M059J (cell line): ENCODE data around the gene SLC36A2. TPM values are rescaled to one million over a fixed set of nuclear protein-coding genes. Genes with fewer than 3 reads are reported as not detected.
"Not testable (repeated sequence)": the region's sequence is repeated elsewhere in the genome, so short reads cannot be mapped to it uniquely, and the experiment has no call there.

ENCODE experiments used
- DNase-seq: peaks from one replicate; pipeline ENCODE4 v3.0.0-alpha.2; 2012; ENCODE audit warnings: low read depth
- total RNA-seq: library from RNA; depleted of rRNA; stranded (reverse); fragments of >200 nt; shearing (Covaris generic); gene quantifications from 2 replicates; pipeline ENCODE4 v1.2.3, GENCODE V29; 2014; rRNA removed

Gene SLC36A2
- not detected in 2 replicates for total RNA-seq

DNA sequence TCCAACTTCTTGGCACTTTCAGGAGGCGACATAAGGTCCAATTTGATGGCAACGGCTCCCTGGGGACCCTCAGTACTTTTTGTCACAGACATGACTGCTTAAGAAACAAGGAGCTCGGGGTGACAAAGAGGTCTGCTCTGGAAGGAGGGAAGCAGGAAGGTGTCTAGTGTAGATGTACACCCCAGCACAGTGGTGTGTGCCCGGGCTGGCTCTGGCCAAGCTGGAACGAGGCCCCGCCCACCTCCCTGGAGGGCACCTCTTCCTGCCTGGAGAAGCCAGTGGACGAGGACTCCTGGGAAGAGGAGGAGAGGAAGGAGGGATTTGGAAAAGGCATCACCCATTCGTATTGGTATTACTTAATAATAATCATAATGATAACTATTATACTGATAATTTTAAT lies at the start of gene SLC36A2:
Gene SLC36A2 (minus strand): TSS at position 191 of the 400 bp plus-strand sequence. CDS start 99 bp downstream, at position 92.
- DNase-seq, result no peak

DNA sequence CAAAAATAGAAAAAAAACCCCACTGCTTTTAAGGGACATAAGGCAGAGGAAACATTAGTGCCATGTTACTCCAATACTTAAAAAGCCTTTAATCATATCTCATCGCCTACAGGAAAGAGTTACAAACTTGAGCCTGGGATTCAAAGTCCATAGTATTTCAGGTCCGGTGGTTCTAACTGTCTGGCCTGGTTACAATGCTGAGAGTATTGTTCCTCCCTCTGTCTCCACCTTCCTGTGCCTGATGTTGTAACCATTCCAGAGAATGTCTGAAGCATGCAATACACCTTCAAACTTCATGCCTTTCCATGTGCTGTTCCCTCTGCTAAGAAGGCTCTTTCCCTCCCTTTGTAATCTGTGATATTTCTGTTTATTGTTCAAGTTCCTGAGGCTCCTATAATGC lies 41.6 kb upstream of the SLC36A2 start:
- no peak for DNase-seq

DNA sequence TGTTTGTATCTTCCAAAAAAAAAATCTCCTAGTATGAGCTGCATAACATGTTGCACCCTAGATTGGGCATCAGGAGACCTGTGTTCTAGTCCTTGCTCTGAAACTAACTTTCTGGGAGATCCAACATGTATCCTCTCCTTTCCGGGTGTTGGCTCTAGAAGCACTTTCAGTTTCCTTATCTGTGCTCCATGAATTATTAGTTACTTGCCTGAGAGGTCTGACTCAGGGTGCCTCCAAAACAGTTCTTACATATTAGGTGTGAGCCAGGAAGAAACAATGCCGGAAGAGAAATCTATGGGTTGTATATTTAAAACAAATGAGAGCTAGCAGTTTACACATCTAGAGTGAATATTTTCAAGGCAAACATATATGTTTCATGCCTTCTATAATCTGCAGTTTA lies 36.7 kb upstream of the SLC36A2 start:
- peak; percentile 50 for DNase-seq

DNA sequence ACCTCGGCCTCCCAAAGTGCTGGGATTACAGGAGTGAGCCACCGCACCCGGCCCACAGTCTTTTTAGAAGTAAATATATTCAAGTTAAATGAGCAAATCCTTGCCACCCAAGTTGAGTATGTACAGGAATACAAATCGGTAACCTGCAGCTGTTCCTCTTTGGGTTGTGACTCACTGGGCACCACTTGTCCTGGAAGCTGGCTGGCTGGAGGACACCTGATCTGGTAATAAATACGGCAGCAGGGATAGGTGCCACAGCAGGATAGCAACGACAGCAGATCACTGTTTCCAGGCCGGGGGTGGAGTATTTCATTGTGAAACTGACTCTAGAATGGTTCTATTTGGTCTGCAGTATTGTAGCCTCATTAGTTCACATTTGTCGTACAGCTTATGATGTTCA lies 35.7 kb upstream of the SLC36A2 start:
- peak; percentile 12 for DNase-seq

DNA sequence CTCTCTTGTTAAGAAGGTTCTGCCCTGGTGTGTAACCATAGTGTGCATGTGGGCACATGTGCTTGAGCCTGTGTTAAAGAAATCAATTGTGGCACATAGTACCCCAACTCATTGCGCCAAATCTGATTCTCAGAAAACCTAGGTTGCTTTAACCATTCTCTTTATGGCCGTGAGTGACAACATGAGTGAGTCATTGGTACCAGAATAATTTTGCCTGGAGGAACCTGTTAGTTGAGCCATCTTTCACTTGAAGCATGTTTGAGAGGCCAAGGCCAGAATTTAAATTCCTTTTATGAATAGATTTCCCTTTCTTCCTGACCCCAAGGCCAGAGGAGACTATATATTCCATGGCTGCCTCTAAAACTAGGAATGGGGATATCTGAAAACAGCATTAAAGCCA lies 35.2 kb upstream of the SLC36A2 start:
- peak; percentile 26 for DNase-seq

DNA sequence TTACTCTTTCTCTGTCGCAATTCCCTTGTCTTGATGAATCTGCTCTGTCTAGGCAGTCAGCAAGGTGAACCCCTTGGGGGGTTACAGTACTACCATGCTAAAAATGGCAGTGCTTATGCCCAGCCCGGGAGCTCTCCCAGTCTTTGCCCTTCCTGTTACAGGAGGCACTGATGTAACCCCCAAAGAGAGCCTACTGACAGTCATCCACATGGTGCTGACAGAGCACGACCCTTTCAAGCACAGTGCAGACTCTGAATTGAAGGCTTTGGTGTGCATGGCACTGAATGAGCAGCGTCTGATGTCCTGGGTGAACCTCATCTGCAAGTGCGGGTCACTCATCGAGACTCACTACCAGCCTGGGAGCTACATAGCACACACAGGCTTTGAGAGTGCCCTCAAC lies 34.5 kb upstream of the SLC36A2 start:
- DNase-seq, result no peak

DNA sequence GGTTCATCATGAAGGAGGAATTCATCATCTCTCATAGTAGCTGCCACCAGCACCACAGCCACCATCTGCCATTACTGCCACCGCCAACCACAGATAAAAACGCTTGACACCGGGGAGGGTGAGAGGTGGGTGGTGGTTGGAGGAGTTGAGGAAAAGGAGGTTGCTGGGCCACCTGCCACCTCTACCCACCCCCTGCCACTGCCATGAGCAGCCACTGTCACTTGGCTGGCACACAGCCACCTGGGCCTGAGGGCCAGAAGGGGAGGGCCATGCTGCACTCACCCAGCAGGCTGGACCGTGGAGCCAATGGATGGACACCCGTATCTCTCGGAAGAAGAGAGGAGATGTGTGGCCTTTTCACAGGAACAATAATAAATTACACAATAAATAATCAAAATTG lies 31.3 kb upstream of the SLC36A2 start:
- no peak for DNase-seq

DNA sequence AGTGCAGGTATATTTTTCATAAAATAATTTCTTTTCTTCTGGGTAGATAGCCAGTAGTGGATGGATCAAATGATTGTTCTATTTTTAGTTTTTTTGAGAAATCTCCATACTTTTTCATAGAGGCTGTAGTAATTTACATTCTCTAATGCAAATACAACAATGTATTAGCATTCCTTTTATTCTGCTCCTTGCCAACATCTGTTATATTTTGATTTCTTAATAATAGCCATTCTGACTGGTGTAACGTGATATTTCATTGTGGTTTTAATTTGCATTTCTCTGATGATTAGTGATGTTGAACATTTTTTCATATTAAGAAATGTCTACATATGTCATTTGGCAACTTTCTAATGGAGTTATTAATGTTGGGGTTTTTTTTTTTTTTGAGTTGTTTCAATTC lies 27.2 kb upstream of the SLC36A2 start:
- no peak for DNase-seq

DNA sequence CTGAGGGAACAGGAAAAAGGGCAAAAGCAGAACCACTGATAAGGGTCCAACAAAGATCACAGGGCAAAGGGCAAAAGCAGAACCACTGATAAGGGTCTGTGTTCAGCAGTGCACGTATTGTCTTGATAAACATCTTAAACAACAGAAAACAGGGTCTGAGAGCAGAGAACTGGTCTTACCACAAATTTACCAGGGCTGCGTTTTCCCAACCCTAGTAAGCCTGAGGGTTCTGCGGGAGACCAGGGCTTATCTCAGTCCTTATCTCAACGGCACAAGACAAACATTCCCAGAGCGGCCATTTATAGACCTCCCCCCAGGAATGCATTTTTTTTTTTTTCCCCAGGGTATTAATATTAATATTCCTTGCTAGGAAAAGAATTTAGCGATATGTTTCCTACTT lies 19.7 kb upstream of the SLC36A2 start:
- DNase-seq, result not testable (repeated sequence)

DNA sequence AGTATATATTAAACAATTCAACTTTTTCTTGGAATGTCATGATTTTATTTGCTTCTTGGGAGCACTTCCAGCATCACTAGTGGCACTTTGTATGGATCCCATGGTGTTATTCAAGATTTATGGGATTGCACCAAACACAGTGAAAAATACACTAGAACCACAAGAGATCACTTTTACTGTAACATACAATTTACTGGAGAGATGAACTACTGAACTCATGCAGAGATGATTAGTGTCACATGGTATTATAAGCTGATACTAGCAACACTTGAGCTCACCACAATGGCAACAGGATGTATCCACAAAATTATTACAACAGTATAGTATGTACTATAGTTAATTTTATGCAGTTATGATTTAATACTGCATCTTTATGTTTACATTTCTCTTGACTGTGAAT lies 16.3 kb upstream of the SLC36A2 start:
- no peak for DNase-seq

DNA sequence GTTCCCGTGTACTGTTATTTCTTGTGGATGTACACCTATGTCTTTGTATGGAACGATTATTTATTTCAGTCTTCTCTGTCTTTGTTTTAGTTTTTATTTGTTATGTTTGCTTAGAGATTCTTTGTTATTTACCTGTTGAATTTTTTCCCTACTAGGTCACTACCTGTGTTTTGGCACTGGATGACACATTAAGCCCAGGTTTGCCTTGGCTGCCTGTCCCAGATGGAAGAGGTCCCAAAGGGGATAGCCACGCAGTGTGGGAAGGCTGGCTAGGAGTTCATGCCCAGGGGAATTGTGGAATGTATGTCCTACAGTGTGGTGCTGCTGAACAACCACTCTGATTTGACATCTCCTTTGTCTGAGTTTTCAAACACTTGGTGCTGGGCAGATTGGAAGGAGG lies 15.6 kb upstream of the SLC36A2 start:
- no peak for DNase-seq

DNA sequence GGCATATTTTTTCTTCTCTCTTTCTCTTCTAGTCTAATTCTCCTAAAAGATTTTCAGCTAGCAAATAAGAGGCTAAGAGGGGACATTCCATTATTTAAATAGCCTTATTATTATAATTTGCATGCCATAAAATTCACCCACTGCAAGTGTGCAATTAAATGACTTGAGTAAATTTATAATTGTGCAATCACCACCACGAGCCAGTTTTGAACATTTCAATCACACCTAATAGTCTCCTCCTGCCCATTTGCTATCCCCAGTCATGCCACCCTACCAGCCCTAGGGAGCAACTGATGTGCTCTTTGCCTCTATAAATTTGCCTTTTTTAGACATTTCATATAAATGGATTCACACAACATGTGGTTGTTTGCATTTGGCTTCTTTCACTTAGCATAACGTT lies 12.0 kb upstream of the SLC36A2 start:
- no peak for DNase-seq

DNA sequence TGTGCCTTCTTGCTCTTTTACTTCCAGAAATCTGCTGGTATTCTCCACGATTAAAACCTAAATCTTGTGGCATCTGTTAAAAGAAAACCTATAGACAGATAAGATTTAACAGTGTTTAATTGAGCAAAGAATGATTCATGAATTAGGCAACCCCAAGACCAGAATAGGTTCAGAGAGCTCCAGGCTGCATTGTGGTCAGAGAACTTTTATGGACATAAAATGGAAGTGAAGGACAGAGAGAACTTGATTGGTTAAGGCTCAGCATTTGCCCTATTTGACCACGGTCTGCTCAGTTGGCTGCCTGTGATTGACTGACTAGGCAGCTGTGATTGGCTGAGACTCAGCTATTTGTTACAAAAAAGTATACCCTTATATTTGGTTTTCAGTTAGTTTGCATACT lies 10.4 kb upstream of the SLC36A2 start:
- peak; percentile 41 for DNase-seq

DNA sequence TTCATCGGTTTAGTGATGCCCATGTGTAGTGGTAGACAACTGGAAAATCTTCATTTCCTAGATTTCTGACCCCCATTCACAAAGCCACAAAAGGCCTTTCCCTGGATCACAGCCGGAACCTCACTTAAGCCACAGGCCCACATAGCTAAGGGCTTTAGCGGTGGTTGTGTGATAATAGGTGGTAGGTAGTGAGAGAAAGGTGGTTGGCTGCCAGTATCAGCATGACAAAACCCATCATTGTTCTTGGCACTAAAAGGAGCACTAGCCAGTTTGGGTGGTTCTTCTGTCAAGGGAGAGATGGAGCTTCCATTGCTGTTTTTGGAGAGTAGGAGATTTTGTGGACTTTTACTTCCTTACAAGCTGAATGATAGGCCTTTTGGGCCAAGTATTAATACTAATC lies 9.7 kb upstream of the SLC36A2 start:
- no peak for DNase-seq

DNA sequence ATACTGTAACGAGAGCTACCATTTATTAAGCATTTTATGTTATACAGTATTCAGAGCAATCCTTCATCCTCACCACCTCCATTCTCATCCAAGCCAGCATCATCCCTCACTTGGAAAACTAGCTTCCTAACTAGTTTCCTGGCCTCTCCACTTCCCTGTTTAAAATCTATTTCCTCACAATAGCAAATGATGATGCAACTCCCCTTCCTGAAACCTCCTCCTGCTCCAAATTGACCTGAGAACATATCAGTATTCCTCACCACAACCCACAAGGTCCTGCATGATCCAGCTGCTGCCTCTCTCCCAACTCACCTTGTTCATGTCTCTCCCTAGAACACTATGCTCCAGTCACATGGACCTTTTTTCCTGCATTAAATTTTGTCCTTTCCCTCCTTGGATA lies 4.3 kb upstream of the SLC36A2 start:
- no peak for DNase-seq

DNA sequence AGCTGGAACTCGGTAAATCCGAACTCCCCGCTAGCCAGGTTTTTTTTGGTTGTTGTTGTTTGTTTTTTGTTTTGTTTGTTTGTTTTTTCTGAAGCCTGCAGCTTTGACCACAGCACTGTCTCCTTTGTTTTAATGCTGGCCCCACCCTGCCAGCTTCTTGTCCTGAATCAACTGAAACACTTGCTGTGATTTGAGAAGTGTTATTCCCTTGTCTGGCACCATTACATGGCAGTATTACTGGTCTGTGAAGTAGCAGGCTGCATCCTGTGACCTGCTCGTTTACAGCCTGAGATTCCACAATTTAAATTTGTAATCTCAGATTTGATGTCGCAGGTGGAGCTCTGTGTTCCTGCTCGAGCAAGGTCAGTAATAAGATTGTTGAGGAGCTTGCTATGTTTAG lies 1.4 kb upstream of the SLC36A2 start:
- no peak for DNase-seq

DNA sequence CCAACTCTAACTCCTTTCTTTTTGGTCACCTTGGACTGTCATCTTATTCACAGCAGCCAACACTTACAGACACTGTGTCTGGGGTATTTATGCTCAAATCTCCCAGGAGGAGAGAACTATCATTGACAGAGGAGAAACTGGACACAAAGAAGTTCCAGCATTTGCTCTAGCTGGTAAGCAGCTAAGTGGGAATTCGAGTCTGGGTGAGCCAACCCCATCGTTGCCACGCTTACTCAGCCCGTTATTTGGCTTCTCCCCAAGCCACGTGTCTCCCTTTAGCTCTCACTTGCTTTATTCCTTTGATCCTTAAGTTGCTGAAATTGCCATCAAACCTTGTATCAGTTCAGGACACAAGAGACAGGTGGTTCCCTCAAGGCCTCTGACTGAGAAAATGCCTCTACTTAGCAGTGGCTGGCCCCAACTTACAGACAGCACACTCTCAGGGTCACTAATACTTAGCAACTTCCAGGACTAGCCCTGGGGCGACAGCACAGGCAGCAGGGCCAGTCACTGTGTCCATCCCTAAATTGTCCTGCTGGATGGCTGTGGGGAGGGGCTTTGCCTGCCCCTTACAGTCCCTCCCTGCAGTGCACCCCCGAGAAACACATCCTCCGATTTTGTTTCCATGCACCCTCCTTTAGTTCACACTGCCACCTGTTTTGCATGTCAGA lies 1.4 kb downstream of the SLC36A2 start:
- DNase-seq, result peak; percentile 39

DNA sequence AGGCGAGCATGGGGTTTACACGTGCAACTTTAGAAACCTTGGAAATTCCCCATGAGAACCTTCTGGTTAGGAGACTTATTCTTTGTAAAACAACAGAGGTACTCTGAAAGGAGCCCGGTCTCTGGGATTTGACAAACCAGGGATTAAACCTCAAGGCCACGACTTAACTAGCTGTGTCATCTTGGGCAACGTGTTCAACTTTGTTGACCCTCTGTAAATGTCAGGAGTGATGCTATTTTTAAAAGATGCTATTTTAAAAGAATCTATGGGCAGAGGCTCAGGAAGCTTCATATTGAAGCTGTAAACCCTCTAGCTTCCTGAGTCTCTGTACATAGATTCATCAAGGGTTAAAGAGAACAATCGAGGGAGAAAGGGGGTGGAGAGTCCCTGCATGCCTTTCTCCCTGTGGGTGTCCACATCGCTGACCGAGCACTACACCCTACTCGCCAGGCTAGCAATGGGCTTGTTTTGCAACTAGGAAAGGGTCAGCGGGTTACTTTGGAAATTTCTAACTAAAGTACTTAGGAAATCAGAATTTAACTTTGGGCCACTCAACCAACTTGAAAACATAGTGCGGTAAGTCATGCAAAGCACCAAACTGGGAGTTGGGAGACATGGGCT lies 2.1 kb downstream of the SLC36A2 start:
- DNase-seq, result no peak

DNA sequence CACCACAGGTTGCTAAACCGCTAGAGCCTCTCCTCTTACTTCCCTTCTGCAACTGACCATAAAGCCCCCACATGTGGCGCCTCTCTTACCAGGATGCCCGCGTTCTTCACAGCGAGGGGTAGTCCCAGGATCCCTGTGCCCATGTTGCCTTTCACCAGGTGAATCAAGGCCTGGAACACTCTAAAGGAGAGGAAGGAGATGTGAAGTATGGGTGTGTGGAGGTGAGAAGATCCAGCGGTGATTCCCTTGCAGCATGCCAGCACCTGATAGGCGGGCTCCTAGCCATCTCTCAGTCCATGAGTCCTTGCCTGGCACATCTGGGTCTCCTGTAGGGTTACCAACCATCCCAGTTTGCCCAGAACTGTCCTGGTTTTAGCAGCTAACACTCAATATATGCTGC lies 3.3 kb downstream of the SLC36A2 start:
- no peak for DNase-seq

DNA sequence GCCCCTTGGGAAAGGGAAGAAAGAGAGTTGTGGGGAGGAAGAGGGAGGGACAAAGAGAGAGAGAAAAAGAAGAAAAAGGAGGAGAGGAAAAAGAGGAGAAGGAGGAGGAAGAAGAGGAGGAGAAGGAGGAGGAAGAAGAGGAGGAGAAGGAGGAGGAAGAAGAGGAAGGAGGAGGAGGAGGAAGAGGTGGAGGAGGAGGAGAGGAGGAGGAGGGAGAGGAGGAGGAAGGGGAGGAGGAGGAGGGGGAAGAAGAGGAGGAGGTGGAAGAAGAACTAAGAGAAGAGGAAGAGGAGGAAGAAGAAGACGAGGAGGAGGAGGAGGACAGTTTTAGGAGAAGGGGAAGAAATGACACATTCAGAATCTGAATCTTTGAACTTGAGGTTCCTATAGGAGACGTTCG lies 7.4 kb downstream of the SLC36A2 start:
- DNase-seq, result no peak

DNA sequence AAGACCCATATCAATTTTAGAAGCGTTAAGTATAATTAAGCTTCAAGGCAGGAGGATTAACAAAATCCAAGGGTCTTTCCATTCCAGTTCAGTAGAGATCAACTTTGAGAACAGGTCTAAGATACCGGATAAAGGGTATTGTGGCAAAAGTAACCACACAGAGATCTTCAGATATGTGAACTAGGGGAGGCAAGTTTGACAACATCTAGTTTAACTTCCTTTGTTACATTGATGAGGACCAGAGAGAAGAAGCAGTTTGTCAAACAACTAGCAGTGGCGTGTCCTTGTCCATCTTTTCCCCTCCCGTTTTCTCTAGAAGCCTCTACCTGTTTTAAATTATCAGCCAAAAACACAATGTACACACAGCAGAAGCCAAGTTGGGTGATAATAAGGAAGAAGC lies 8.6 kb downstream of the SLC36A2 start:
- DNase-seq, result no peak

DNA sequence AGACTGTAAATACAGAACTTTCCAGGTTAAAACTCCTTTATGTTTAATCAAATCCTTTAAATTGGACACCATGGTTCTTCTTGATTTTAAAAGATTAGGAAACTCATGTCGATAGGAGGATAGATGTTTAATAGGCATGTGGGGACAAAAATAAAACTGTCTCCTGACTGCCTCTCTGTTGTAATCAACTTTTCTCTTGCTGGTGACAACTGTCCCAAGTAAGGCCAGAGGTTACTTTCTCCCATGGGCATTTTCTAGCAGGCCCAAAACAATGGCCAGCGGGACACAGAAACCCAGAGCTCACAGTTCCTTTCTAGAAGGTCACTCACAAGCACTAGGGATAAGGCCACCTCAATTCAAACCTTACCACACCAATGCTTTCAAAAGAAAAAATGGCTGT lies 14.5 kb downstream of the SLC36A2 start:
- DNase-seq, result no peak

DNA sequence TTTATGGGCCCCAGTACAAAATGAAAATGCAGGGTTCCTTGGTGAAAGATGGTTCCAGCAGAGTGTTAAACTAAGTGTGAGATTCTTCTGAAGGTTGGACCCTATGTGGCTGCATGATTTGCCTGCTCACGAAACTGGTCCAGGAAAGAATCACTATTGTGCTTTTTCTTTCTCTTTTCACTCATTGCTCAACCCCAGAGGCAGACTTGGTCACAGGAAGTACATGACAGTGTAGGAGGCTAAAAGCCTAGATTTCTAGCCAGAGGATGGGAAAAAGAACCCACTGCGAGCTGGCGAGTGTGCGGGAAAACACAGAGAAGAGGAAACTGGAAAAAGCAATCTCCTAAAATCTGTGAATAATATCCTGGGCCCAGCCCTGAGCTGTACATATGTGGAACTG lies 18.6 kb downstream of the SLC36A2 start:
- DNase-seq, result no peak

DNA sequence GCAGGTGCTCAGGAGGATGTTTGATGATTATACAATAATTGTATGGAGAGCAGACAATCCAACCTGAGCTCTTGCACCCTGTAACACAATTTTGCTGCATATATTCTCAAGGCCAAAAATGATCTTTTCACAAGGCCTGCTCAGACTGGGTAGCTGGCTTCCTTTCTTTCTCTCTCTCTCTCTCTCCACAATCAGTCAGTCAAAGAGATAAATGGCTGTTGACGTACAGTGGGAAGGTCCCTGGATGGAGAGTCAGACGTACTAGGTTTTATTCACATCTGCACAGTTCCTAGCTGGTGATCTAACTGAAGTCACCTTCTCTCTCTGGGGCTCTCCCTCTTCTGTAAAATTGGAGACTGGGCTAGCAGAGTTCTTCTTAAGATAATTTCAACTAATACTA lies 19.8 kb downstream of the SLC36A2 start:
- no peak for DNase-seq
